K562 (cell line): ENCODE data around the gene PCNX3. TPM values are rescaled to one million over a fixed set of nuclear protein-coding genes. Genes with fewer than 3 reads are reported as not detected.
A peak's percentile ranks its signal among the peaks of the same experiment; 100 is the strongest.

Experiments
- BRF2 ChIP-seq: IDR thresholded peaks from 3 replicates; pipeline ENCODE4 v1.6.1; 2011; ENCODE audit warnings: borderline replicate concordance, mild to moderate bottlenecking; ENCODE audit not compliant: insufficient read length, insufficient read depth
- CREBBP ChIP-seq: IDR thresholded peaks from one replicate; pipeline ENCODE4 v1.6.1; 2012; ENCODE audit warnings: low read depth, mild to moderate bottlenecking, control low read depth, inconsistent platforms, low read length
- FIP1L1 ChIP-seq: fragments of 200-400 bp; formaldehyde crosslinking; IDR thresholded peaks from 2 replicates; pipeline ENCODE4 v1.6.1; 2018; ENCODE audit warnings: mild to moderate bottlenecking, low read depth, low read length; ENCODE audit not compliant: poor library complexity, severe bottlenecking
- MEF2D ChIP-seq: conservative IDR thresholded peaks from 2 replicates; pipeline ENCODE4 v1.6.1; 2016; ENCODE audit warnings: low read depth, missing genetic modification characterization, missing compliant biosample characterization
- OTX1 ChIP-seq: fragments of 450-650 bp; formaldehyde crosslinking; IDR thresholded peaks from 2 replicates; pipeline ENCODE4 v1.4.0; 2022; ENCODE audit warnings: mild to moderate bottlenecking
- PML ChIP-seq: IDR thresholded peaks from 2 replicates; pipeline ENCODE4 v1.6.1; 2012; ENCODE audit warnings: low read length, inconsistent platforms
- RBBP5 ChIP-seq: fragments of 200-600 bp; sonication (generic); IDR thresholded peaks from 2 replicates; pipeline ENCODE4 v1.6.1; 2012; ENCODE audit warnings: borderline replicate concordance, mild to moderate bottlenecking, low read length, control low read depth, inconsistent platforms; ENCODE audit not compliant: insufficient read depth, poor library complexity, severe bottlenecking
- REST ChIP-seq, 2 experiments: fragments of 450-650 bp; formaldehyde crosslinking in 1 of 2; IDR thresholded peaks; 2 replicates each; pipeline versions ENCODE4 v1.4.0 to v1.6.1; 2014 to 2020; ENCODE audit warnings: mild to moderate bottlenecking in 2 of 2, borderline replicate concordance in 1 of 2, low read depth in 1 of 2
- TCFL5 ChIP-seq: fragments of 250-450 bp; sonication (Bioruptor Pico); conservative IDR thresholded peaks from 2 replicates; pipeline ENCODE4 v1.6.1; 2021; ENCODE audit warnings: mild to moderate bottlenecking, moderate library complexity, matching md5 sums
- TEAD4 ChIP-seq, 2 experiments: sonication (generic) in 1 of 2; formaldehyde crosslinking in 1 of 2; IDR thresholded peaks; 2 replicates each; pipeline versions ENCODE4 v1.6.1 to v1.8.0; 2012 to 2022; ENCODE audit warnings: borderline replicate concordance in 1 of 2, inconsistent platforms in 1 of 2, low read length in 1 of 2, mild to moderate bottlenecking in 1 of 2, missing genetic modification reagents in 1 of 2
- TSHZ1 ChIP-seq: fragments of 250-450 bp; sonication (Bioruptor Pico); IDR thresholded peaks from 2 replicates; pipeline ENCODE4 v1.4.0; 2020; ENCODE audit warnings: mild to moderate bottlenecking, moderate library complexity
- ZBTB1 ChIP-seq: sonication (generic); formaldehyde crosslinking; IDR thresholded peaks from 2 replicates; pipeline ENCODE4 v1.8.1; 2023; ENCODE audit warnings: missing genetic modification reagents, low read depth, mild to moderate bottlenecking, borderline replicate concordance
- ZNF830 ChIP-seq: fragments of 250-450 bp; sonication (Bioruptor Pico); IDR thresholded peaks from 2 replicates; pipeline ENCODE4 v1.5.0; 2021; ENCODE audit warnings: mild to moderate bottlenecking
- polyA plus RNA-seq, 8 experiments: library from polyadenylated mRNA; depleted of rRNA in 4 of 8; stranded (reverse) in 5 of 8; unstranded in 3 of 8; fragments of >200 nt; fragmentation: Nextera tagmentation in 2 of 8; fragmentation: Illumina TruSeq in 1 of 8; extraction: Ambion mirVana in 2 of 8; extraction: Trizol in 1 of 8; gene quantifications; 2 replicates each; pipeline versions ENCODE4 v1.2.1 to v1.2.3, GENCODE V29; 2011 to 2014; ENCODE audit warnings: inconsistent platforms in 1 of 8, missing spikeins in 1 of 8
- total RNA-seq, 7 experiments: library from RNA; depleted of rRNA in 6 of 7; stranded (reverse); fragments of >200 nt in 6 of 7; fragmentation: Illumina TruSeq in 2 of 7; extraction: Trizol in 2 of 7; gene quantifications; 2 replicates each; pipeline versions ENCODE4 v1.2.1 to v1.2.3, GENCODE V29; 2011 to 2021; ENCODE audit warnings: low replicate concordance in 1 of 7

The PCNX3 gene
- total and polyA plus RNA-seq, 9 of the 15 experiments (the other 6 are each of a cell fraction or from before 2014, with no cell fraction given), result 0.11 to 47.8 (median 12.8) TPM

GRCh38 chr11:65615229-65615949 lies at the start of gene PCNX3 (continued):
- peak; percentile 98 for TF ChIP-seq REST (IDR thresholded peaks at IDR 0.05; ENCODE audit: borderline replicate concordance)
- no peak for TF ChIP-seq REST (CRISPR knock-in tag; IDR thresholded peaks at IDR 0.05; ENCODE audit: low read depth)
- no peak for TF ChIP-seq TCFL5 (CRISPR knock-in tag)
- TF ChIP-seq RBBP5, result peak; percentile 66
- TF ChIP-seq ZBTB1 (CRISPR knock-in tag), result no peak
- TF ChIP-seq CREBBP, result no peak
- TF ChIP-seq TEAD4 (IDR thresholded peaks at IDR 0.05; ENCODE audit: low read length), result no peak
- TF ChIP-seq TEAD4 (CRISPR knock-in tag; IDR thresholded peaks at IDR 0.05; ENCODE audit: borderline replicate concordance), result no peak
- TF ChIP-seq TSHZ1 (CRISPR knock-in tag), result no peak
- no peak for TF ChIP-seq MEF2D (tag)
- 0 out of 2 replicates have a peak, but pooled peaks have one; percentile 32 for TF ChIP-seq PML
- TF ChIP-seq OTX1 (CRISPR knock-in tag), result 0 out of 2 replicates have a peak, but pooled peaks have one; percentile 32
- TF ChIP-seq FIP1L1, result no peak
- no peak for TF ChIP-seq ZNF830 (CRISPR knock-in tag)
- TF ChIP-seq BRF2, result no peak
